22Rv1 (cell line): ENCODE data around the gene PAK1IP1.
A peak's percentile ranks its signal among the peaks of the same experiment; 100 is the strongest.

Experiments
- H3K27ac ChIP-seq: fragments of 450-650 bp; 2 replicates; pipeline ENCODE4 v1.5.1; 2017
- CTCF ChIP-seq: fragments of 450-650 bp; IDR thresholded peaks from 2 replicates; pipeline ENCODE4 v1.5.1; 2017; ENCODE audit warnings: mild to moderate bottlenecking
- ZFX ChIP-seq: fragments of 450-650 bp; IDR thresholded peaks from 2 replicates; pipeline ENCODE4 v1.6.1; 2017; ENCODE audit warnings: antibody characterized with exemption, borderline replicate concordance

Gene PAK1IP1

GRCh38 chr6:10685092-10685915 is 9.5 kb upstream of the PAK1IP1 start:
- no peak overlapping the region for H3K27ac ChIP-seq
- no peak for TF ChIP-seq CTCF
- TF ChIP-seq ZFX, result no peak

- no peak overlapping the region for H3K27ac ChIP-seq
- TF ChIP-seq CTCF (no peak), ZFX (no peak)
Measured at GRCh38 chr6:10686901-10687300, 7.9 kb upstream of the PAK1IP1 start.

DNA sequence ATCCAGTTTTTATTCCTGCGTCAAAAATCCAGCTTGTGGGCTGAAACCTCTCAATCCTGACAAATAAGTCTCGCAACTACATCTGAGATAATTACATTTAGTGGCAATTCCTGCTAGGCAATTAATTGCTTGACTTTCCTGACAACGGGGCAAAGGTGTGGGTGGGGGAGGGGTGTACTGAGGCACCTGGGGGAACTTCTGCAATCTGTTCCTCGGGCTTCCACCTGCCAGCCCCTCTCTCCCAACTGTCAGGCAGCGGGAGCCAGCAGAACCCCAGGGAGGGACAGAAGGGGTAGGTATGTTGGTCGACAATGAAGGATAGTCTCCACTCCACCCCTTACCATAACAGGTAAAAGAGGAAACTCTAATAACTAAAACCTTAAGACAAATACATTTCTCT is 7.2 kb upstream of the PAK1IP1 start:
- TF ChIP-seq ZFX (no peak), CTCF (no peak)
- H3K27ac ChIP-seq, result no peak overlapping the region

DNA sequence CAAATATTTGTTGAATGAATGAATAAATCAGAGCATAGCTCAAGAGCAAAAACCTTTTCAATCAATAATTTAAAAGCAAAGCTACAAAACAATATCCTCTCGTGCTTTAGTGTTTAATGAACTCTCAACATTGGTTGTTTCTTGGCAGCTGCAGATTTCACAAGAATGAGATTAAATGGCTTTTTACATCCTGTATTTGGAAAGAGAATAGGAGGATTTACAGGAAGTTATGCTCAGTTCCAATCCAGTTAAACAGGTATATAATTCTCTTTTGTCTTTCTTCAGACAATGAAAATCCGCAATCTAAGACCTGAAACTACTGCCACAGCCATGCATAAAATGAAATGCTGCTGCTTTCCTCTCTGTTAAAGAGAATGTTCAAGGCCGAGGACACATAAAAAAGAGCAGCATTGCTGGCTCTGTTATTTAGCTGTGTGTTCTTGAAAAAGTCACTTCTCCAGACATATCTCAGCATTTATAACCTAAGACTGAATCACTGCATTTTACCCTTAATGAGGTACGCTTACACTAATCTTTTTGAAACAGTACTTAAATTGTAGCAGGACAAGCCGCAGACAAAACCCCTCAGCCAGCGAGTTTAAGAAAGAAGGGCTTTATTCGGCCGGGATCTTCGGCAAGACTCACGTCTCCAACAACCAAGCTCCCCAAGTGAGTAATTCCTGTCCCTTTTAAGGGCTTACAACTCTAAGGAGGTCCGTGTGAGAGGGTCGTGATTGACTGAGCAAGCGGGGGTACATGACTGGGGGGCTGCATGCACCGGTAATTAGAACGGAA is 3.9 kb upstream of the PAK1IP1 start:
- no peak for TF ChIP-seq CTCF
- TF ChIP-seq ZFX, result no peak
- H3K27ac ChIP-seq, result no peak overlapping the region

DNA sequence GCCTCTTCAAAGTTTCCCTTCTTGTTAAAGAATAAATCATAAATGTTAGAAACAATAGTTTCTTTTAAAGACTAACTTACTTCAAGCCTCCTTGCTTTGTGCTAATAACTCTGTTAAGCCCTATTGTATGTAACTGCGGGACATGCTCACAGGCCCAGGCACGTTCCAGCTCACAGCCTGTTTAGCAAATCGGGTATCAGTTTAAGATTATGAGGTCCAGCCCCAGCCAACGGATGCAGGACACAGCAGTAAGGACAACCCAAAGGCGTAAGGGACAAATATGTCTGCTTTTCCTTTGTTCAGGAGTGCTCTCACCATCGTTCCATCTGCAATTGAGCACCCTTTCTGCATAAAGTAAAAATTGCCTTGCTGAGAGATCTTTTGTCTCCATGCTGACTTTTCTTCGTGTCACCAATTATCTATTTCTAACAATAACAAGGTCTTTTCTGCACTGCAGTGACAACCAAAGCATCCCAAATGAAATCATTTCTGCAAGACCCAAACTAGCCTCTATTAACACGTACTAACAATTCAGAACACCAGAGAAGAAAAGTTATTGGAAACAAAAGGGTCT is 1.7 kb upstream of the PAK1IP1 start:
- H3K27ac ChIP-seq, result no peak overlapping the region; the same call in 1 of the 2 replicates
- no peak for TF ChIP-seq CTCF
- no peak for TF ChIP-seq ZFX

DNA sequence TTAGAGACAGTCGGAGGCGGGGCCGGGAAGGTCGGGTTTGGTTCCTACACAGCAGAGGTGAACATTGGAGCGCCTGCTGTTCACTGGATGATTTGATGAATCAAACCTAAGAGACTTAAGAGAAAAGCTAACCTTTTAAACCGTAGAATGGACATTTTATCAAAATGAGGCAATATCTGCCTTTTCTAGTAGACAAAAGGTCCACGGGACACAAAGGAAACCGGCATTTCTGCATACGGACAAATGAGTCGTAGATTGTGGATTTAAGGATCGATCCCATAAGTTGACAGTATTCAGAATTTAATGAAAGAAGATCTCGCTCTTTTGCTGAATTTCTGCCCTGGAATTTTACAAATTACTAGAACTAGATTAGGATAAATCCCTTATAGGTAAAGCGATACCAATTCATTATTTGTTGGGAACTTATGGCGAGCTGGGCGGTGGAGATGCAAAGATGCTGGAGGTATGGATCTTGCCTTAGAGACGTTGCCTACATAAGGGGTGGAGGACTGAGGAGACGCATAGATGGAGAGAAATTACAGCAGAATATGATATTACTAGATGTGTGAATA is 400 bp downstream of the PAK1IP1 start:
- H3K27ac ChIP-seq, result peak overlapping the region; percentile 92
- no peak for TF ChIP-seq CTCF
- no peak for TF ChIP-seq ZFX

DNA sequence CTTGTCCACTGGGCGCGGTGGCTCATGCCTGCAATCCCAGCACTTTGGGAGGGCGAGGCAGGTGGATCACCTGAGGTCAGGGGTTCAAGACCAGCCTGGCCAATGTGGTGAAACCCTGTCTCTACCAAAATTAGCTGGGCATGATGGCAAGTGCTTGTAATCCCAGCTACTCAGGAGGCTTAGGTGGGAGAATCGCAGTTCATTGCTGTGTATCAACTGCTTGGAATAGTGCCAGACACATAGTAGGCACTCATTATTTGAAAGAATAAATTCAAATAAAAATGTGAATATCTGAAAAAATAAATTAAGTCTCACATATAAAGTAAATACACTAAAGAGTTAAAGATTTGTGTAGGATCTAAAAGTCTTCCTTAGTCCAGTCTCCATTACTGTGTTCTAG is 1.9 kb downstream of the PAK1IP1 start:
- no peak overlapping the region for H3K27ac ChIP-seq
- TF ChIP-seq CTCF (no peak), ZFX (no peak)
